Measurements from ENCODE around the gene HAUS6. TPM values are rescaled to one million over a fixed set of nuclear protein-coding genes. Genes with fewer than 3 reads are reported as not detected.
A peak's percentile ranks its signal among the peaks of the same experiment; 100 is the strongest.

The HAUS6 gene
- total RNA-seq, 1 donor from 2014 or later = 16.0 TPM

DNA sequence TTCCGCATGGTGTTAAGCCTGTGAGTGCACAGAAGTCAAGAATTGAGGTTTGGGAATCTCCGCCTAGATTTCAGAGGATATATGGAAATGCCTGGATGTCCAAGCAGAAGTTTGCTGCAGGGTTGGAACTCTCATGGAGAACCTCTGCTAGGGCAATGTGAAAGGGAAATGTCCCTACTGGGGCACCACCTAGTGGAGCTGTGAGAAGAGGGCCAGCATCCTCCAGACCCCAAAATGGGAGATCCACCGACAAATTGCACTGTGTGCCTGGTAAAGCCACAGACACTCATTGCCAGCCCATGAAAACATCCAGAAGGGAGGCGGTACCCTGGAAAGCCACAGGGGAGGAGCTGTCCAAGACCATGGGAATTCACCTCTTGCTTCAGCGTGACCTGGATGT lies 66.1 kb downstream of the HAUS6 start:
- H3K27ac ChIP-seq (ENCODE audit: low read depth, low read length) = no peak overlapping the region
- H3K9me3 ChIP-seq (ENCODE audit: insufficient read depth, low read depth, low read length) = no peaks in the 10 kb centered on the region
- no peak overlapping the region for H2AFZ ChIP-seq (ENCODE audit: low read depth, low read length)
- no peak overlapping the region for H3K27ac Mint-ChIP-seq (ENCODE audit: unreplicated experiment)
- DNase-seq (ENCODE audit: low read depth) = no peak
- no peaks in the 10 kb centered on the region for H3K27me3 Mint-ChIP-seq (ENCODE audit: low read depth, unreplicated experiment)
- H3K27me3 ChIP-seq (ENCODE audit: insufficient read depth, low read length) = peaks cover 4% of the 10 kb centered on the region
- H3K9ac ChIP-seq (ENCODE audit: low read length) = no peak overlapping the region
- H3K4me3 ChIP-seq (ENCODE audit: insufficient read depth, low read depth, low read length) = no peak overlapping the region
- no peak overlapping the region for H3K4me2 ChIP-seq (ENCODE audit: low read length)
- H3K4me1 ChIP-seq (ENCODE audit: insufficient read depth, low read length) = no peaks in the 10 kb centered on the region
- no peaks in the 10 kb centered on the region for H3K79me2 ChIP-seq (ENCODE audit: insufficient read depth, low read length)
- H4K20me1 ChIP-seq (ENCODE audit: insufficient read depth, low read length) = no peaks in the 10 kb centered on the region
- H3K4me1 Mint-ChIP-seq (ENCODE audit: low read depth, unreplicated experiment) = no peaks in the 10 kb centered on the region
- H3K9me3 Mint-ChIP-seq (ENCODE audit: unreplicated experiment) = peaks cover 1% of the 10 kb centered on the region
- no peaks in the 10 kb centered on the region for H3K36me3 Mint-ChIP-seq (ENCODE audit: low read depth, unreplicated experiment)
- no peaks in the 10 kb centered on the region for H3K36me3 ChIP-seq (ENCODE audit: insufficient read depth, low read length)
- no peak overlapping the region for H3K4me3 Mint-ChIP-seq (ENCODE audit: unreplicated experiment)
- no peak for TF ChIP-seq EZH2 (IDR thresholded peaks at IDR 0.05; ENCODE audit: insufficient read depth, low read length)
- TF ChIP-seq, protein P1, sequence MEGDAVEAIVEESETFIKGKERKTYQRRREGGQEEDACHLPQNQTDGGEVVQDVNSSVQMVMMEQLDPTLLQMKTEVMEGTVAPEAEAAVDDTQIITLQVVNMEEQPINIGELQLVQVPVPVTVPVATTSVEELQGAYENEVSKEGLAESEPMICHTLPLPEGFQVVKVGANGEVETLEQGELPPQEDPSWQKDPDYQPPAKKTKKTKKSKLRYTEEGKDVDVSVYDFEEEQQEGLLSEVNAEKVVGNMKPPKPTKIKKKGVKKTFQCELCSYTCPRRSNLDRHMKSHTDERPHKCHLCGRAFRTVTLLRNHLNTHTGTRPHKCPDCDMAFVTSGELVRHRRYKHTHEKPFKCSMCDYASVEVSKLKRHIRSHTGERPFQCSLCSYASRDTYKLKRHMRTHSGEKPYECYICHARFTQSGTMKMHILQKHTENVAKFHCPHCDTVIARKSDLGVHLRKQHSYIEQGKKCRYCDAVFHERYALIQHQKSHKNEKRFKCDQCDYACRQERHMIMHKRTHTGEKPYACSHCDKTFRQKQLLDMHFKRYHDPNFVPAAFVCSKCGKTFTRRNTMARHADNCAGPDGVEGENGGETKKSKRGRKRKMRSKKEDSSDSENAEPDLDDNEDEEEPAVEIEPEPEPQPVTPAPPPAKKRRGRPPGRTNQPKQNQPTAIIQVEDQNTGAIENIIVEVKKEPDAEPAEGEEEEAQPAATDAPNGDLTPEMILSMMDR (IDR thresholded peaks at IDR 0.05; ENCODE audit: insufficient read depth, low read depth, low read length) = no peak
- no peak for FAIRE-seq

DNA sequence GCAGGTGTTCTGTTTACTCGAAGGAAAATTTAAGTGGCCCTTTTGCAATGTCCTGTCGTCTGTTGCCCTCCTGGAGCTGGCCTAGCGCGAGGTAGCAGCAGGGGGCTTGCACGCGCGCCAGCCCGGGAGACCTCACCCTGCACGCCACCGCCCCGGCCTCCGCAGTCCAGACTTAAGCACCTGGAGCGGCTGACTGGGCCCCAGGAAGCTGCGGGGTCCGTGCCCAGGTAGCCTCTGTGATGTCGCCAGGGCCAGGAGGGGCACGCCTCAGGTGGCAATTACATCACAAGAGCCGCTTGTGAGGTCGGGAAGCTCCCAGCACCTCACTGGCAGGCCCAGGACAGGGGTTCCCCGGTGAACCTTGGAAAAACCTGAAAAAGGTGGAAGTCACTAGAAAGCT lies 69.7 kb downstream of the HAUS6 start, which contains the start of gene SAXO1:
Gene SAXO1, minus strand, starts transcription at position 195 of the 400 bp plus-strand sequence. CDS start 301 bp downstream, outside the sequence.
- Histone ChIP-seq H3K4me3 (ENCODE audit: insufficient read depth, low read depth, low read length) (no peak within 1 kb of the TSS), H3K9ac (ENCODE audit: low read length) (no peak within 1 kb of the TSS), H3K9me3 (ENCODE audit: insufficient read depth, low read depth, low read length) (no peaks in the 10 kb centered on the region), H3K27ac (ENCODE audit: low read depth, low read length) (no peak within 1 kb of the TSS), H2AFZ (ENCODE audit: low read depth, low read length) (peak within 1 kb of the TSS; percentile 18), H3K79me2 (ENCODE audit: insufficient read depth, low read length) (no peaks in the 10 kb centered on the region), H3K36me3 (ENCODE audit: insufficient read depth, low read length) (no peaks in the 10 kb centered on the region), H4K20me1 (ENCODE audit: insufficient read depth, low read length) (no peaks in the 10 kb centered on the region), H3K4me2 (ENCODE audit: low read length) (peak within 1 kb of the TSS; percentile 37), H3K4me1 (ENCODE audit: insufficient read depth, low read length) (no peaks in the 10 kb centered on the region), H3K27me3 (ENCODE audit: insufficient read depth, low read length) (peaks cover 4% of the 10 kb centered on the region)
- DNase-seq (ENCODE audit: low read depth) = no peak
- Mint-ChIP-seq H3K4me3 (ENCODE audit: unreplicated experiment) (no peak within 1 kb of the TSS), H3K4me1 (ENCODE audit: low read depth, unreplicated experiment) (peaks cover 4% of the 10 kb centered on the region), H3K36me3 (ENCODE audit: low read depth, unreplicated experiment) (no peaks in the 10 kb centered on the region), H3K27ac (ENCODE audit: unreplicated experiment) (no peak within 1 kb of the TSS), H3K9me3 (ENCODE audit: unreplicated experiment) (peaks cover 1% of the 10 kb centered on the region), H3K27me3 (ENCODE audit: low read depth, unreplicated experiment) (peaks cover 3% of the 10 kb centered on the region)
- no peak for FAIRE-seq
- TF ChIP-seq, protein P1 (IDR thresholded peaks at IDR 0.05; ENCODE audit: insufficient read depth, low read depth, low read length) = no peak

DNA sequence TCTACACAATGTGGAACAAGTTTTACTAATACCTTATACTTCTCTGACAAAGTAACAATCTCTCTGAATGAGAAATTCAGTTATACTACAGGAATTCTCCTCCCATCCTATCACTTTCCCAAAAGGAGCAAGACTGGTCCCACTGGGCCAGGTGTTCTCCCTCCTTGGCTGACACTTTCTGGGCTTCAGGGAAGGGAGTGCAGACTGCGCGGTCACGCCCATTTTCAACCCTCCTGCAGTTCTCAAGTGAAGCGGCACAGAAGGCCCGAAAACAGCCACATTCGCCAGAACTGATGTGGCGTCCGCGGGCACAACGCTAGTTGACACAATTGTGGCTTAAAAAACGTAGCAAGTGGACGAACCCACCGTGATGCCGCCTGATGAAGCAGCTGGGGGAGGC lies 70.3 kb downstream of the HAUS6 start:
- H3K4me3 ChIP-seq (ENCODE audit: insufficient read depth, low read depth, low read length) = no peak overlapping the region
- peak overlapping the region; percentile 37 for H3K4me2 ChIP-seq (ENCODE audit: low read length)
- no peaks in the 10 kb centered on the region for H3K36me3 ChIP-seq (ENCODE audit: insufficient read depth, low read length)
- no peak for TF ChIP-seq EZH2 (IDR thresholded peaks at IDR 0.05; ENCODE audit: insufficient read depth, low read length)
- TF ChIP-seq, protein P1 (IDR thresholded peaks at IDR 0.05; ENCODE audit: insufficient read depth, low read depth, low read length) = no peak
- no peak overlapping the region for H3K27ac ChIP-seq (ENCODE audit: low read depth, low read length)
- Mint-ChIP-seq H3K27me3 (ENCODE audit: low read depth, unreplicated experiment) (peaks cover 3% of the 10 kb centered on the region), H3K9me3 (ENCODE audit: unreplicated experiment) (peaks cover 1% of the 10 kb centered on the region), H3K36me3 (ENCODE audit: low read depth, unreplicated experiment) (no peaks in the 10 kb centered on the region), H3K27ac (ENCODE audit: unreplicated experiment) (no peak overlapping the region), H3K4me3 (ENCODE audit: unreplicated experiment) (no peak overlapping the region), H3K4me1 (ENCODE audit: low read depth, unreplicated experiment) (peaks cover 4% of the 10 kb centered on the region)
- H3K4me1 ChIP-seq (ENCODE audit: insufficient read depth, low read length) = no peaks in the 10 kb centered on the region
- peak overlapping the region; percentile 18 for H2AFZ ChIP-seq (ENCODE audit: low read depth, low read length)
- H3K9ac ChIP-seq (ENCODE audit: low read length) = no peak overlapping the region
- peaks cover 4% of the 10 kb centered on the region for H3K27me3 ChIP-seq (ENCODE audit: insufficient read depth, low read length)
- no peaks in the 10 kb centered on the region for H4K20me1 ChIP-seq (ENCODE audit: insufficient read depth, low read length)
- DNase-seq (ENCODE audit: low read depth) (no peak), FAIRE-seq (no peak)
- H3K9me3 ChIP-seq (ENCODE audit: insufficient read depth, low read depth, low read length) = no peaks in the 10 kb centered on the region
- H3K79me2 ChIP-seq (ENCODE audit: insufficient read depth, low read length) = no peaks in the 10 kb centered on the region
